HG02588 (cell line): ENCODE data around the gene ADARB2.
"Not testable (repeated sequence)": the region's sequence is repeated elsewhere in the genome, so short reads cannot be mapped to it uniquely, and the experiment has no call there.

Experiments used
- ATAC-seq: cut with Tn5 transposase; IDR thresholded peaks from one replicate; pipeline ENCODE4 v1.9.1; 2021; ENCODE audit warnings: mild to moderate bottlenecking, moderate library complexity; ENCODE audit not compliant: unreplicated experiment

ADARB2 gene

GRCh38 chr10:1249142-1249920 is 488.0 kb downstream of the ADARB2 start:
- ATAC-seq, result no peak

DNA sequence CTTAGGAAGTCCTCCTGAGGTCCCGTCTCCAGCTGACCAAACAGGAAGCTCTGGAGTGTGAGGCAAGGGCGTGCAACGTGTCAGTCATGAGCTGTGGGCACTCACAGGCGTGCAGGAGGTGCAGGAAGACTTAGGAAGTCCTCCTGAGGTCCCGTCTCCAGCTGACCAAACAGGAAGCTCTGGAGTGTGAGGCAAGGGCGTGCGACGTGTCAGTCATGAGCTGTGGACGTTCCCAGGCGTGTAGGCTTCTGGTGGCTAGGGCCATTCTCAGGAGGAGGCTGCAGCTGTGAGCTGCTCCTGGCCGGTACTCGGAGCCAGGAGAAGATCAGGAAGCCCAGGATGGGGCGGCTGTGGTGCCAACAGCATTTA is 489.1 kb downstream of the ADARB2 start:
- ATAC-seq, result not testable (repeated sequence)

DNA sequence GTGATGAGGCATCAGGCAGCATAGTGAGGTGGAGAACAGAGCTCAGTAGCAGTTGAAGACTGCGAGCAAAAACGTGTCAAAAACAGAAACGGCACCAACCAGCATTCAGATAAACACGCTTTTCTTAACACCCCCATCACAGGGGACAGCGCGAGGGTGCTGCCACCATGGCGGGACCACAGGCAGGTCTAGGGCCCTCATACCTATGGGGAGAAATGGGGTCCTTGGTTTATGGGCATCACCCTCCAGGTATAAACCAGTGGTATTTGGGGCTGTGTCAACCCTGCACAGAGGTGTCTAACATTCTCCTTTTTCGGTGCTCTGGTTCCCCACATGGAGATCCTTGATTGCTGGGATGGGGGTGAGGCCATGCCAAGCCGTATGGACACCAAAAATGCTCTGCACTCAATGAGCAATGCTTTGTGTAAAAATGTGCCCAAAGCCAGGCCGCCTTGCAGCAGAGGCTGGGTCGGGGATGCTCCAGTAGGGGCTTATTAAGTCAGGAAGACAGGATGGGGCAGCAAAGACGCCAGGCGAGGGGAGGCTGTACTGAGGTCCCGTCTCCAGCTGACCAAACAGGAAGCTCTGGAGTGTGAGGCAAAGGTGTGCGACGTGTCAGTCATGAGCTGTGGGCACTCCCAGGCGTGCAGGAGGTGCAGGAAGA is 489.6 kb downstream of the ADARB2 start:
- no peak for ATAC-seq

DNA sequence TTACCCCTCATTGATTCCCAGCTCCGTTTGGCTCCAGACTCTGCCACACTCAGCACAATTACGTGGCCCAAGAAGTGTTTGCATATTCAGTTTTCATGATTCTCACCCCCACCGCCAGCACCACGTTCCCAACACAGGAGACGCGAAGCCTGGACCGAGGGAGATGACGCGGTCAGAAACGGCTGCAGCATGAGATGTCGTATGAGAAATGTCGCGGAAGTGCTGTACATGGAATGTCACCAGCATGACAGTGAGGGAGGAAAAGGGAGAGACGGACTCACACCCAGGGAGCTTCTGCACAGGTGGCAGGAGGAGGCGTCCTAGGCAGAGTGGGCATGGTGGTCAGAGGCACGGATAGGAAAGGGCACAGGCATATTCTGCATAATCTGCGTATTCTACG is 492.8 kb downstream of the ADARB2 start:
- ATAC-seq, result no peak

DNA sequence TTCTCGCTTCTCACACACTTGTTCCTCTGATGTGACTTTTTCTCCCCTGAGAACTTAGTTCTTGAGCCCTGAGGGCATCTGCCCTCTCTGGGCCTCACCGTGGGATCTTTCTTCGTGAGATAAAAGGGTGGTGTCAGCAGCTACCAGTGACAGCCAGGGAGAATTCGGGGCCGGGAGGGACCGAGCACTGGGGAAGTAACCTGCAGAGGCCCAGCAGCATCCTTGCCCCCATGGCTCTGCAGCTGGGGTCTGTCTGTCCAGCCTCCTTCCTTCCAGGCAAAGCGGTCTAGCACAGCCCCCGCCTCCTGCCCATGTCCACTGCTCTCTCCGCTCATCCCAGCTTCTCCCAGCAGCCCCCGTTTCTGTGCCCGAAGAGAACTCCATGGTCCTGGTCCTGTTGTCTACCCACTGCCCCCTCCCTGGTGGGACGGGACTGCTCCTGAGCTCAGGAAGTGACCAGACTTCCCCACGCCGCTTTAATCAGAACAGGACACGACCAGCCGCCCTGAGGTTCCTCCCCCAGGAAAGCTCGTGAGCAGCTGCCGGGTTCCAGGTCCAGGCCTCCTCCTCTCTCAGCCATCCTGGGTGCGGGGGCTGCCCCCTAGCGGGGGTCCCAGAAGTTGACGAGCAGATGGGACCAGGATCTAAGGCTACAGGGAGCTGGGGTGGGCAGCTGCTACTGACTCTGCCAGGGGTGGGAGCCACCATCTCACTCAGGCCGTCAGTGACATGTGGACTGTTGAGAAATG is 493.7 kb downstream of the ADARB2 start:
- no peak for ATAC-seq

DNA sequence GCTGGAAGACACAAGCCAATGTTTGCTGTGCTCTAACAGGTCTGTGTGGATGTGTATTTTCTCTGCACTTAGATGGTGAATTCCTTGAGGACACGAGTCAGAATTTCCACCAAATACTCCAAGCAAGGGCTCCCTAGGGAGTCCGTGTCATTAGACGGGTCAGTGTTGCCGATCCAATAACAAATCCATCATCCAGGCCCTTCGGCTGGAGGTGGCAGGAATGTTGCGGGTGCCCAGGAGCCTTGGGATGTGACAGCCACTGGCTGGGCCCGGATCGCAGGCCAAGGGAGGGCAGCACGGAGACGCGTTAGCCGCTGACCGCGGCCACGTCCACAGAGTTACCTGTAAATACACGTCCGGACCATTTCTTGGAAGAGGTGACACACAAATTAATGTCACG is 494.4 kb downstream of the ADARB2 start:
- ATAC-seq, result no peak

DNA sequence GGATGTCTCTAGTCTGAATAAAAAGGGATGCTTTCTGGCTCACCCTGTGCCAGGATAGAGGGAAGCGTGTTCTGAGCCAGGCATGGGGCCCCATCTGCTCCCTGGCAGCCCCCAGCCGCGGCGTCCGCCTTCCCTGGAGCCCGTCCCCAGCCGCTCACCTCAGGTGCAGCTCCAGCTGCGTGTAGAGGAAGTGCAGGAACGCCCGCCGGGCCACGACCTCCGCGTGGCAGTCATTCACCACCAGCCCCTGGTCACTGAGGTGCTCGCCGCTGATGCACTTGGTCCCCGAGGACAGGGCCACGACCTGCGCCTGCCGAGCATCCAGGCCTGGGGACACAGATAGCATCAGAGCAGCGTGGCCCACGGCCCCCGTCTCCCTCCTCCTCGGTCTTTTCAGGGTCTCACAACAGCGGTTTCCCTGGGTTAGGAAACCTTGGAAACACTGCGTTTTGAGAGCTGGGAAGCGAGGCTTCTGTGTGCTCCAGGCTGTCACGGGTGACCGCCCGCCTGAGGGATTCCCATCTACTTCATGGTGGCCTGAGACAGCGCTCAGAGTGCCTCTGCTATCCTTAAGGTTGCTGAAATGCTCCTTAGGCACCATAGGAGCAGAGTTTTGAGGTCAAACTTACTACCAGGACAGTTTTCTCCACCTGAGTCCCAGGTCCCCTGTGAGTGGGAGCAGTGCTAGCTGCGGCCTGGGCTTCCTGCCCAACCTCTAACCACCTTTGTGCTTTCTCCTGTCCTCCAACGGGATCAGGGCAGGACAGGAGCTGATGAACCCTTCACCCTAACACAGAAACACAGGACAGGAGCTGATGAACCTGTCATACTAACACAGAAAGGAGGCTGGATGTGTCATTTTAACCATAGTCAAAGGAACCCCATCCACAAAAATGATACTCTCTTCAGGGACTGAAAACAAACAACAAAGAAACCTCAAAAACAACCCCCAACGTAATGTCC is 495.1 kb downstream of the ADARB2 start:
- no peak for ATAC-seq

GRCh38 chr10:1241322-1241890 is 495.9 kb downstream of the ADARB2 start:
- ATAC-seq, result no peak

DNA sequence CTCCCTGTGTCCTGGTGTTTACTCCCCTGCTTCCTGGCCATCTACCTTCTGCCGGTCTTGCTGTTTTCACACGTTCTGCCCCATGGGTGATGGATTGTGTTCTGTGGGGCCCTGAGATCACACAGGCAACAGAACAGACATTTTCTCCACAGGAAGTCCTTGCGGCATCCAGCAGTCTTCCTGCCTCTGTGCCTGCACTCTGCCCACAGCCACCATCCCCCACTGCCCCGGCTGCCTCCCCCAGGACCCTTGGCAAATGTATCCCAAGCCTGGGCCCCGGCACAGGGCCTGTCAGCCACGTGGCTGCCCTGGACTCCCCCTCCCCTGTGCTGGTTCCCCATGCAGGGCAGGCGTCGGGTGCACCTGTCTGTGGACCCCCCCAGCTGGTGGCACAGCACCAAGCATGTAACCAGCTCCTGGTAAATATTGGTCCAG is 497.0 kb downstream of the ADARB2 start:
- no peak for ATAC-seq

DNA sequence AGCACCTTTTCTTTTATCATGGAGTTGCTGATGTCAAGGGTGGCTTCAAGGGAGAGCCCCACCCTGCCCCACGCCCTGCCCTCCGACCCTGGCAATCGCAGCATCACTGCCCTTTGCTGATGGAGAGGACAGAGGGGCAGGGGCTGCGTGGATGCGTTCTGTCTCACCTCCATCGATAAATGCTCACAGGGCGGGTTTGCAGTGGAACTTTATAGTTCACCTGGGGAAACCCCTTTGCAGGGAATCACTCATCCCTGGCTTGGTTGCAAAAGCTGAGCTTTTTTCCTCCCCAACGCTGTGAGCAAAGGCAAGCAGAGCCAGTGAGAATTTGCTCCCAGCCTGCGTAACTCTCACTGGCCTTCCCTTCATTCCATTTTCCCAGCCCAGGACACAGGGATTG is 504.3 kb downstream of the ADARB2 start:
- ATAC-seq, result no peak

GRCh38 chr10:1232164-1232911 is 505.0 kb downstream of the ADARB2 start:
- no peak for ATAC-seq

GRCh38 chr10:1230592-1231275 is 506.6 kb downstream of the ADARB2 start:
- ATAC-seq, result no peak

DNA sequence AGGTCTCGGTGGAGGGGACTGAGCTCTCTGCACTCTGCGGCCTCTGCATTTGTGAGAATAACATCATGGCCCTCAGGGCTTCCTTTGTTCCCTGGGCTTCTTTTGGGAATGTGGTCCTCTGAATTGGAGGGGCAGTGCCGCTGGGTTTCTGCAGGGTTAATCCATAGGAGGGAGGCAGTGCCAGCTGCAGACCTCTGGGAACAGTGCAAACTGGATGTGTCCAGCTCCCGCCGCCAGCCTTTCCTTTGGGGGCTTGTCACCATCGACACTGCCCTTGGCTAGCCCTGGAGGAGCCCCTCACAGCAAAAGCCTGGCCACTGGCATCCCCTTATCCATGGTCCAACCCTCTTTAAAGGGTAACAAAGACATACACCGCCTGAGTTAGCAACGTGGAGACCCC is 507.2 kb downstream of the ADARB2 start:
- no peak for ATAC-seq

DNA sequence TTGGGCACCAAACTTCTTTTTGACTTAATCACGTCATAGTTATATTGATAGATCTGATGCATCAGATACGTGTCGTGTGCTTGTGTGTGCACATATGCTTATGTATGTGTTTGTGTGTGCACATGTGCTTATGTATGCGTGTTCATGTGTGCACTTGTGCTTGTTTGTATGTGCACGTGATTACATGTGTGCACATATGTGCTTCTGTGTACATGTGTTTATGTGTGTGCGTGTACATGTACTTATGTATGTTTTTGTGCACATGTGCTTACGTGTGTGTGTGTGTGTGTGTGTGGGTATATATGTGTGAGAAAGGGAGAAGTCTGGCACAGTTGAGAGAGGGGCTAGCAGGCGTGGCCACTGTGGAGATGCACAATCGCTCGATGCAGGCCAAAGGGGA is 507.8 kb downstream of the ADARB2 start:
- no peak for ATAC-seq

GRCh38 chr10:1229116-1229515 is 508.2 kb downstream of the ADARB2 start:
- no peak for ATAC-seq

- no peak for ATAC-seq
Observed at GRCh38 chr10:1228467-1228975, 508.8 kb downstream of the ADARB2 start.

DNA sequence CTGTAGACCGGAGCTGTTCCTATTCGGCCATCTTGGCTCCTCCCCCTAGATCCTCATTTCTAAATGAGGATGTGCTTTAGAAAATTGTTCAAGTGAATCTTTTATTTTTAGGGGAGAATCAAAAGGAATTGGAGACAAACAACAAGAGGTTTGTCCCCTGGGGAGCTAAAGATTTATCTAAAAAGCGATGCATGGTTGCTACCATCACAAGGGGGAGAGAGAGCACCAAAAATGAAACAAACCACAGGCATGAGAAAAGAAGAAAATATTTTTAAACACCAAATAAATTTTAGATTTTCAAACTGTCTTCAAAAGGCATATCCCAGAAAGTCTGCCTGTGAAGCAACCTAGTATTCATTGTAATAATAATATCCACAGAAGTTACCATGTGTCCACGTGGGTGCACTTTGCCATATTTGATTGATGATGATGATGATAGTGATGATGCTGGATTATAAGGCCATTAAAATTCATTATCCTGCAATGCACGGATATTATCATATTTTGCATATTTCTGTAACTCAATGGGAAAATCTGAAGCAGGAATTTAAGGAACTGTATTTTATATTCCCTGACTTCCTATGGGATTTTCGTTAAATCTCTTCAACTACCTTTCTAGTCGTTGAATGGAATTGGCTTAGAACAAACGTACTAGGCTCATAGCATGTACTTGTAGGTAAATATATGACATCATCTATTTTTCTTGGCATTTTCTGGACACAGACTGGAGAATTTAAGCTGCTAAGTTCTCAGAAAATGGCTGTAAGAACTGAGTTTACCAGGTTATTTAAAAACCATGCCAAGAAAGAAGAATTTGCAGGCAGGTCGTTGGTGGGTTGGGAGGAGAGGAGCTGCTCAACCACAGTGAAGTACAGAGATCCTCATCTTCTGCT is 509.6 kb downstream of the ADARB2 start:
- ATAC-seq, result no peak

- not testable (repeated sequence) for ATAC-seq
Observed at GRCh38 chr10:1226907-1227306, 510.4 kb downstream of the ADARB2 start.
